ENCODE results near the gene WDR89. TPM values are rescaled to one million over a fixed set of nuclear protein-coding genes. Genes with fewer than 3 reads are reported as not detected.

The WDR89 gene
- total and polyA plus RNA-seq, 2 experiments from 2014 or later: 21.5 to 31.8 TPM

DNA sequence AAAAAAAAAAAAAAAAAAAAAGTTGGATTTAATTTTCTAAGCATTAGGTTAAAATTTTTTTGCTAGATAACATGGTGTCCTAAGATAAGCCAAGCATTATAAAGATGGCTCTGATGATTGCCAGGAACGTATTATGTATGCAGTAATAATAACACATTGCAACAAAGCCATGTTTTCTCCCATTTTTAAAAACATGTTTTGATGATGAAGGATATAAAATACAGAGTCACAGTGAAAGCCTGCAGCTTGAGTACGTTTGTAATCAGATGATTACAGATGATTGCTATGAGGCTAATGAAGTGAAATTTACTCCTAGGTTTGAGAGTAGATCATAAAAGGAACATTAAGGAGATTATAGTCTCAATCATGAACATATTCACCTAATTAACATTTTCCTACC, 13.3 kb upstream of the WDR89 start:
- Histone ChIP-seq H3K79me2 (replicated peaks; ENCODE audit: insufficient read depth) (no peaks in the 10 kb centered on the region), H3F3A (replicated peaks; ENCODE audit: low read depth) (no peaks in the 10 kb centered on the region), H4K20me1 (replicated peaks; ENCODE audit: insufficient read depth) (no peaks in the 10 kb centered on the region), H3K27ac (ENCODE audit: low read depth) (no peak overlapping the region), H3K36me3 (ENCODE audit: insufficient read depth) (no peaks in the 10 kb centered on the region), H3K27me3 (ENCODE audit: insufficient read depth) (no peaks in the 10 kb centered on the region), H2AFZ (no peak overlapping the region), H3K9me2 (ENCODE audit: insufficient read depth) (no peaks in the 10 kb centered on the region), H3K4me3 (no peak overlapping the region), H3K4me1 (ENCODE audit: insufficient read depth) (no peaks in the 10 kb centered on the region), H3K4me2 (no peak overlapping the region)
- H3K27me3 Mint-ChIP-seq (ENCODE audit: insufficient read depth, low read depth, poor library complexity): no peaks in the 10 kb centered on the region
- H3K36me3 Mint-ChIP-seq (ENCODE audit: low read depth): no peaks in the 10 kb centered on the region
- no peaks in the 10 kb centered on the region for H3K4me1 Mint-ChIP-seq
- no peaks in the 10 kb centered on the region for H3K9me3 Mint-ChIP-seq
- no peak overlapping the region for H3K4me3 Mint-ChIP-seq
- ATAC-seq: no peak
- no peak for TF ChIP-seq JUNB (IDR thresholded peaks at IDR 0.05; ENCODE audit: unreplicated experiment)
- TF ChIP-seq, protein P1, sequence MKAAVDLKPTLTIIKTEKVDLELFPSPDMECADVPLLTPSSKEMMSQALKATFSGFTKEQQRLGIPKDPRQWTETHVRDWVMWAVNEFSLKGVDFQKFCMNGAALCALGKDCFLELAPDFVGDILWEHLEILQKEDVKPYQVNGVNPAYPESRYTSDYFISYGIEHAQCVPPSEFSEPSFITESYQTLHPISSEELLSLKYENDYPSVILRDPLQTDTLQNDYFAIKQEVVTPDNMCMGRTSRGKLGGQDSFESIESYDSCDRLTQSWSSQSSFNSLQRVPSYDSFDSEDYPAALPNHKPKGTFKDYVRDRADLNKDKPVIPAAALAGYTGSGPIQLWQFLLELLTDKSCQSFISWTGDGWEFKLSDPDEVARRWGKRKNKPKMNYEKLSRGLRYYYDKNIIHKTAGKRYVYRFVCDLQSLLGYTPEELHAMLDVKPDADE (IDR thresholded peaks at IDR 0.05): no peak
- no peak for TF ChIP-seq ZNF114 (CRISPR knock-in tag; IDR thresholded peaks at IDR 0.05)
- no peak for TF ChIP-seq EZH2 (IDR thresholded peaks at IDR 0.05; ENCODE audit: low read depth, unreplicated experiment)
- no peak for TF ChIP-seq POLR2AphosphoS5 (IDR thresholded peaks at IDR 0.05; ENCODE audit: low read depth)
- TF ChIP-seq STAT1 (IDR thresholded peaks at IDR 0.05; ENCODE audit: unreplicated experiment): no peak
- TF ChIP-seq EZH2phosphoT487 (IDR thresholded peaks at IDR 0.05; ENCODE audit: unreplicated experiment): no peak
- TF ChIP-seq NANOG (IDR thresholded peaks at IDR 0.05; ENCODE audit: borderline replicate concordance): no peak
- TF ChIP-seq, protein P2, sequence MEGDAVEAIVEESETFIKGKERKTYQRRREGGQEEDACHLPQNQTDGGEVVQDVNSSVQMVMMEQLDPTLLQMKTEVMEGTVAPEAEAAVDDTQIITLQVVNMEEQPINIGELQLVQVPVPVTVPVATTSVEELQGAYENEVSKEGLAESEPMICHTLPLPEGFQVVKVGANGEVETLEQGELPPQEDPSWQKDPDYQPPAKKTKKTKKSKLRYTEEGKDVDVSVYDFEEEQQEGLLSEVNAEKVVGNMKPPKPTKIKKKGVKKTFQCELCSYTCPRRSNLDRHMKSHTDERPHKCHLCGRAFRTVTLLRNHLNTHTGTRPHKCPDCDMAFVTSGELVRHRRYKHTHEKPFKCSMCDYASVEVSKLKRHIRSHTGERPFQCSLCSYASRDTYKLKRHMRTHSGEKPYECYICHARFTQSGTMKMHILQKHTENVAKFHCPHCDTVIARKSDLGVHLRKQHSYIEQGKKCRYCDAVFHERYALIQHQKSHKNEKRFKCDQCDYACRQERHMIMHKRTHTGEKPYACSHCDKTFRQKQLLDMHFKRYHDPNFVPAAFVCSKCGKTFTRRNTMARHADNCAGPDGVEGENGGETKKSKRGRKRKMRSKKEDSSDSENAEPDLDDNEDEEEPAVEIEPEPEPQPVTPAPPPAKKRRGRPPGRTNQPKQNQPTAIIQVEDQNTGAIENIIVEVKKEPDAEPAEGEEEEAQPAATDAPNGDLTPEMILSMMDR (conservative IDR thresholded peaks at IDR 0.05; ENCODE audit: low read depth in 2 of 2): no peak
- no peak for TF ChIP-seq ZNF331 (CRISPR knock-in tag; IDR thresholded peaks at IDR 0.05; ENCODE audit: low read depth)
- TF ChIP-seq, protein P3, sequence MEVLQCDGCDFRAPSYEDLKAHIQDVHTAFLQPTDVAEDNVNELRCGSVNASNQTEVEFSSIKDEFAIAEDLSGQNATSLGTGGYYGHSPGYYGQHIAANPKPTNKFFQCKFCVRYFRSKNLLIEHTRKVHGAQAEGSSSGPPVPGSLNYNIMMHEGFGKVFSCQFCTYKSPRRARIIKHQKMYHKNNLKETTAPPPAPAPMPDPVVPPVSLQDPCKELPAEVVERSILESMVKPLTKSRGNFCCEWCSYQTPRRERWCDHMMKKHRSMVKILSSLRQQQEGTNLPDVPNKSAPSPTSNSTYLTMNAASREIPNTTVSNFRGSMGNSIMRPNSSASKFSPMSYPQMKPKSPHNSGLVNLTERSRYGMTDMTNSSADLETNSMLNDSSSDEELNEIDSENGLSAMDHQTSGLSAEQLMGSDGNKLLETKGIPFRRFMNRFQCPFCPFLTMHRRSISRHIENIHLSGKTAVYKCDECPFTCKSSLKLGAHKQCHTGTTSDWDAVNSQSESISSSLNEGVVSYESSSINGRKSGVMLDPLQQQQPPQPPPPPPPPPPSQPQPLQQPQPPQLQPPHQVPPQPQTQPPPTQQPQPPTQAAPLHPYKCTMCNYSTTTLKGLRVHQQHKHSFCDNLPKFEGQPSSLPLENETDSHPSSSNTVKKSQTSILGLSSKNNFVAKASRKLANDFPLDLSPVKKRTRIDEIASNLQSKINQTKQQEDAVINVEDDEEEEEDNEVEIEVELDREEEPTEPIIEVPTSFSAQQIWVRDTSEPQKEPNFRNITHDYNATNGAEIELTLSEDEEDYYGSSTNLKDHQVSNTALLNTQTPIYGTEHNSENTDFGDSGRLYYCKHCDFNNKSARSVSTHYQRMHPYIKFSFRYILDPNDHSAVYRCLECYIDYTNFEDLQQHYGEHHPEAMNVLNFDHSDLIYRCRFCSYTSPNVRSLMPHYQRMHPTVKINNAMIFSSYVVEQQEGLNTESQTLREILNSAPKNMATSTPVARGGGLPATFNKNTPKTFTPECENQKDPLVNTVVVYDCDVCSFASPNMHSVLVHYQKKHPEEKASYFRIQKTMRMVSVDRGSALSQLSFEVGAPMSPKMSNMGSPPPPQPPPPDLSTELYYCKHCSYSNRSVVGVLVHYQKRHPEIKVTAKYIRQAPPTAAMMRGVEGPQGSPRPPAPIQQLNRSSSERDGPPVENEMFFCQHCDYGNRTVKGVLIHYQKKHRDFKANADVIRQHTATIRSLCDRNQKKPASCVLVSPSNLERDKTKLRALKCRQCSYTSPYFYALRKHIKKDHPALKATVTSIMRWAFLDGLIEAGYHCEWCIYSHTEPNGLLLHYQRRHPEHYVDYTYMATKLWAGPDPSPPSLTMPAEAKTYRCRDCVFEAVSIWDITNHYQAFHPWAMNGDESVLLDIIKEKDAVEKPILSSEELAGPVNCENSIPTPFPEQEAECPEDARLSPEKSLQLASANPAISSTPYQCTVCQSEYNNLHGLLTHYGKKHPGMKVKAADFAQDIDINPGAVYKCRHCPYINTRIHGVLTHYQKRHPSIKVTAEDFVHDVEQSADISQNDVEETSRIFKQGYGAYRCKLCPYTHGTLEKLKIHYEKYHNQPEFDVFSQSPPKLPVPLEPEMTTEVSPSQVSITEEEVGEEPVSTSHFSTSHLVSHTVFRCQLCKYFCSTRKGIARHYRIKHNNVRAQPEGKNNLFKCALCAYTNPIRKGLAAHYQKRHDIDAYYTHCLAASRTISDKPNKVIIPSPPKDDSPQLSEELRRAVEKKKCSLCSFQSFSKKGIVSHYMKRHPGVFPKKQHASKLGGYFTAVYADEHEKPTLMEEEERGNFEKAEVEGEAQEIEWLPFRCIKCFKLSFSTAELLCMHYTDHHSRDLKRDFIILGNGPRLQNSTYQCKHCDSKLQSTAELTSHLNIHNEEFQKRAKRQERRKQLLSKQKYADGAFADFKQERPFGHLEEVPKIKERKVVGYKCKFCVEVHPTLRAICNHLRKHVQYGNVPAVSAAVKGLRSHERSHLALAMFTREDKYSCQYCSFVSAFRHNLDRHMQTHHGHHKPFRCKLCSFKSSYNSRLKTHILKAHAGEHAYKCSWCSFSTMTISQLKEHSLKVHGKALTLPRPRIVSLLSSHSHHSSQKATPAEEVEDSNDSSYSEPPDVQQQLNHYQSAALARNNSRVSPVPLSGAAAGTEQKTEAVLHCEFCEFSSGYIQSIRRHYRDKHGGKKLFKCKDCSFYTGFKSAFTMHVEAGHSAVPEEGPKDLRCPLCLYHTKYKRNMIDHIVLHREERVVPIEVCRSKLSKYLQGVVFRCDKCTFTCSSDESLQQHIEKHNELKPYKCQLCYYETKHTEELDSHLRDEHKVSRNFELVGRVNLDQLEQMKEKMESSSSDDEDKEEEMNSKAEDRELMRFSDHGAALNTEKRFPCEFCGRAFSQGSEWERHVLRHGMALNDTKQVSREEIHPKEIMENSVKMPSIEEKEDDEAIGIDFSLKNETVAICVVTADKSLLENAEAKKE (CRISPR knock-in tag; IDR thresholded peaks at IDR 0.05): no peak
- TF ChIP-seq CREB1 (CRISPR knock-in tag; IDR thresholded peaks at IDR 0.05; ENCODE audit: low read depth): no peak
- TF ChIP-seq, protein P4, sequence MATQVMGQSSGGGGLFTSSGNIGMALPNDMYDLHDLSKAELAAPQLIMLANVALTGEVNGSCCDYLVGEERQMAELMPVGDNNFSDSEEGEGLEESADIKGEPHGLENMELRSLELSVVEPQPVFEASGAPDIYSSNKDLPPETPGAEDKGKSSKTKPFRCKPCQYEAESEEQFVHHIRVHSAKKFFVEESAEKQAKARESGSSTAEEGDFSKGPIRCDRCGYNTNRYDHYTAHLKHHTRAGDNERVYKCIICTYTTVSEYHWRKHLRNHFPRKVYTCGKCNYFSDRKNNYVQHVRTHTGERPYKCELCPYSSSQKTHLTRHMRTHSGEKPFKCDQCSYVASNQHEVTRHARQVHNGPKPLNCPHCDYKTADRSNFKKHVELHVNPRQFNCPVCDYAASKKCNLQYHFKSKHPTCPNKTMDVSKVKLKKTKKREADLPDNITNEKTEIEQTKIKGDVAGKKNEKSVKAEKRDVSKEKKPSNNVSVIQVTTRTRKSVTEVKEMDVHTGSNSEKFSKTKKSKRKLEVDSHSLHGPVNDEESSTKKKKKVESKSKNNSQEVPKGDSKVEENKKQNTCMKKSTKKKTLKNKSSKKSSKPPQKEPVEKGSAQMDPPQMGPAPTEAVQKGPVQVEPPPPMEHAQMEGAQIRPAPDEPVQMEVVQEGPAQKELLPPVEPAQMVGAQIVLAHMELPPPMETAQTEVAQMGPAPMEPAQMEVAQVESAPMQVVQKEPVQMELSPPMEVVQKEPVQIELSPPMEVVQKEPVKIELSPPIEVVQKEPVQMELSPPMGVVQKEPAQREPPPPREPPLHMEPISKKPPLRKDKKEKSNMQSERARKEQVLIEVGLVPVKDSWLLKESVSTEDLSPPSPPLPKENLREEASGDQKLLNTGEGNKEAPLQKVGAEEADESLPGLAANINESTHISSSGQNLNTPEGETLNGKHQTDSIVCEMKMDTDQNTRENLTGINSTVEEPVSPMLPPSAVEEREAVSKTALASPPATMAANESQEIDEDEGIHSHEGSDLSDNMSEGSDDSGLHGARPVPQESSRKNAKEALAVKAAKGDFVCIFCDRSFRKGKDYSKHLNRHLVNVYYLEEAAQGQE (IDR thresholded peaks at IDR 0.05; ENCODE audit: unreplicated experiment): no peak
- H3K27ac Mint-ChIP-seq: no peak overlapping the region
- no peak for DNase-seq (ENCODE audit: low spot score)

All from GM23338 (cell line).